Neural cell (in vitro differentiated cells): Measurements from ENCODE around the gene THG1L.
"Not testable (repeated sequence)": the region's sequence is repeated elsewhere in the genome, so short reads cannot be mapped to it uniquely, and the experiment has no call there.

ENCODE experiments used
- CTCF ChIP-seq: fragments of 450-650 bp; IDR thresholded peaks from 2 replicates; pipeline ENCODE4 v1.5.1; 2014; ENCODE audit warnings: antibody characterized with exemption, mild to moderate bottlenecking, moderate library complexity; ENCODE audit not compliant: poor library complexity, severe bottlenecking
- EP300 ChIP-seq: fragments of 450-650 bp; conservative IDR thresholded peaks from 2 replicates; pipeline ENCODE4 v1.6.1; 2014; ENCODE audit warnings: antibody characterized with exemption, mild to moderate bottlenecking, moderate library complexity; ENCODE audit not compliant: poor library complexity, severe bottlenecking
- EZH2 ChIP-seq: fragments of 200-600, 300-800 bp; shearing (Covaris generic), sonication (generic); IDR thresholded peaks from 2 replicates; pipeline ENCODE4 v1.6.1; 2014; ENCODE audit warnings: antibody characterized with exemption, low read length, borderline replicate concordance, mild to moderate bottlenecking; ENCODE audit not compliant: insufficient read depth, poor library complexity, severe bottlenecking
- POLR2AphosphoS5 ChIP-seq: IDR thresholded peaks from 2 replicates; pipeline ENCODE4 v1.6.1; 2012

- TF ChIP-seq POLR2AphosphoS5, CTCF, EZH2, EP300: not testable (repeated sequence)
Measured at GRCh38 chr5:157698674-157699073, 32.5 kb upstream of the THG1L start.
